ENCODE results near the gene SAMD1. TPM values are rescaled to one million over a fixed set of nuclear protein-coding genes. Genes with fewer than 3 reads are reported as not detected.

The SAMD1 gene
- total and polyA plus RNA-seq, 9 of the 15 experiments (the other 6 are each of a cell fraction or from before 2014, with no cell fraction given), result 2.9 to 96.0 (median 43.5) TPM

GRCh38 chr19:14118165-14119051 is 27.9 kb upstream of the SAMD1 start (continued):
- no peak for TF ChIP-seq GTF3C2 (IDR thresholded peaks at IDR 0.05; ENCODE audit: borderline replicate concordance, extremely low read depth, insufficient read length)
- TF ChIP-seq, protein P1, sequence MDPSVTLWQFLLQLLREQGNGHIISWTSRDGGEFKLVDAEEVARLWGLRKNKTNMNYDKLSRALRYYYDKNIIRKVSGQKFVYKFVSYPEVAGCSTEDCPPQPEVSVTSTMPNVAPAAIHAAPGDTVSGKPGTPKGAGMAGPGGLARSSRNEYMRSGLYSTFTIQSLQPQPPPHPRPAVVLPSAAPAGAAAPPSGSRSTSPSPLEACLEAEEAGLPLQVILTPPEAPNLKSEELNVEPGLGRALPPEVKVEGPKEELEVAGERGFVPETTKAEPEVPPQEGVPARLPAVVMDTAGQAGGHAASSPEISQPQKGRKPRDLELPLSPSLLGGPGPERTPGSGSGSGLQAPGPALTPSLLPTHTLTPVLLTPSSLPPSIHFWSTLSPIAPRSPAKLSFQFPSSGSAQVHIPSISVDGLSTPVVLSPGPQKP (CRISPR knock-in tag; IDR thresholded peaks at IDR 0.05), result no peak
- TF ChIP-seq, protein P2, sequence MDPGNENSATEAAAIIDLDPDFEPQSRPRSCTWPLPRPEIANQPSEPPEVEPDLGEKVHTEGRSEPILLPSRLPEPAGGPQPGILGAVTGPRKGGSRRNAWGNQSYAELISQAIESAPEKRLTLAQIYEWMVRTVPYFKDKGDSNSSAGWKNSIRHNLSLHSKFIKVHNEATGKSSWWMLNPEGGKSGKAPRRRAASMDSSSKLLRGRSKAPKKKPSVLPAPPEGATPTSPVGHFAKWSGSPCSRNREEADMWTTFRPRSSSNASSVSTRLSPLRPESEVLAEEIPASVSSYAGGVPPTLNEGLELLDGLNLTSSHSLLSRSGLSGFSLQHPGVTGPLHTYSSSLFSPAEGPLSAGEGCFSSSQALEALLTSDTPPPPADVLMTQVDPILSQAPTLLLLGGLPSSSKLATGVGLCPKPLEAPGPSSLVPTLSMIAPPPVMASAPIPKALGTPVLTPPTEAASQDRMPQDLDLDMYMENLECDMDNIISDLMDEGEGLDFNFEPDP (CRISPR knock-in tag; IDR thresholded peaks at IDR 0.05), result no peak
- no peak for TF ChIP-seq TGIF2 (CRISPR knock-in tag; IDR thresholded peaks at IDR 0.05)
- no peak for TF ChIP-seq ZNF311 (CRISPR knock-in tag; IDR thresholded peaks at IDR 0.05)
- TF ChIP-seq, protein P3, sequence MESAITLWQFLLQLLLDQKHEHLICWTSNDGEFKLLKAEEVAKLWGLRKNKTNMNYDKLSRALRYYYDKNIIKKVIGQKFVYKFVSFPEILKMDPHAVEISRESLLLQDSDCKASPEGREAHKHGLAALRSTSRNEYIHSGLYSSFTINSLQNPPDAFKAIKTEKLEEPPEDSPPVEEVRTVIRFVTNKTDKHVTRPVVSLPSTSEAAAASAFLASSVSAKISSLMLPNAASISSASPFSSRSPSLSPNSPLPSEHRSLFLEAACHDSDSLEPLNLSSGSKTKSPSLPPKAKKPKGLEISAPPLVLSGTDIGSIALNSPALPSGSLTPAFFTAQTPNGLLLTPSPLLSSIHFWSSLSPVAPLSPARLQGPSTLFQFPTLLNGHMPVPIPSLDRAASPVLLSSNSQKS (CRISPR knock-in tag; IDR thresholded peaks at IDR 0.05), result no peak
- TF ChIP-seq SPI1 (IDR thresholded peaks at IDR 0.05; ENCODE audit: borderline replicate concordance, low read depth, low read length), result no peak
- TF ChIP-seq, protein P4, sequence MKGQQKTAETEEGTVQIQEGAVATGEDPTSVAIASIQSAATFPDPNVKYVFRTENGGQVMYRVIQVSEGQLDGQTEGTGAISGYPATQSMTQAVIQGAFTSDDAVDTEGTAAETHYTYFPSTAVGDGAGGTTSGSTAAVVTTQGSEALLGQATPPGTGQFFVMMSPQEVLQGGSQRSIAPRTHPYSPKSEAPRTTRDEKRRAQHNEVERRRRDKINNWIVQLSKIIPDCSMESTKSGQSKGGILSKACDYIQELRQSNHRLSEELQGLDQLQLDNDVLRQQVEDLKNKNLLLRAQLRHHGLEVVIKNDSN (CRISPR knock-in tag; IDR thresholded peaks at IDR 0.05), result 0 out of 2 replicates have a peak, but pooled peaks have one; percentile 12
- TF ChIP-seq GATAD2A (IDR thresholded peaks at IDR 0.05), result no peak
- TF ChIP-seq TCFL5 (CRISPR knock-in tag; conservative IDR thresholded peaks at IDR 0.05), result no peak
